Memory B cell (primary cell): Measurements from ENCODE around the gene PLSCR1.
A peak's percentile ranks its signal among the peaks of the same experiment; 100 is the strongest.

Experiments used
- ATAC-seq: fragments of 150-1000 bp; cut with Tn5 transposase; 2 replicates; pipeline ENCODE4 v1.10.0; 2021; ENCODE audit warnings: low read depth, mild to moderate bottlenecking, moderate library complexity
- DNase-seq, 2 donors: peaks; one replicate each; pipeline ENCODE4 v3.0.0; 2022; ENCODE audit warnings: low spot score in 2 of 2
- H3K27ac Mint-ChIP-seq: one replicate; pipeline ENCODE4 v1.8.0; 2022; ENCODE audit warnings: mild to moderate bottlenecking, moderate library complexity, mixed read lengths
- H3K27me3 Mint-ChIP-seq: one replicate; pipeline ENCODE4 v1.8.0; 2022; ENCODE audit warnings: mixed read lengths
- H3K36me3 Mint-ChIP-seq: one replicate; pipeline ENCODE4 v1.8.0; 2022; ENCODE audit warnings: mild to moderate bottlenecking, mixed read lengths
- H3K4me1 Mint-ChIP-seq: one replicate; pipeline ENCODE4 v1.8.0; 2022; ENCODE audit warnings: mixed read lengths
- H3K4me3 Mint-ChIP-seq: one replicate; pipeline ENCODE4 v1.8.0; 2022; ENCODE audit warnings: mild to moderate bottlenecking, moderate library complexity, mixed read lengths
- H3K9me3 Mint-ChIP-seq: one replicate; pipeline ENCODE4 v1.8.0; 2022; ENCODE audit warnings: mixed read lengths

Gene PLSCR1

DNA sequence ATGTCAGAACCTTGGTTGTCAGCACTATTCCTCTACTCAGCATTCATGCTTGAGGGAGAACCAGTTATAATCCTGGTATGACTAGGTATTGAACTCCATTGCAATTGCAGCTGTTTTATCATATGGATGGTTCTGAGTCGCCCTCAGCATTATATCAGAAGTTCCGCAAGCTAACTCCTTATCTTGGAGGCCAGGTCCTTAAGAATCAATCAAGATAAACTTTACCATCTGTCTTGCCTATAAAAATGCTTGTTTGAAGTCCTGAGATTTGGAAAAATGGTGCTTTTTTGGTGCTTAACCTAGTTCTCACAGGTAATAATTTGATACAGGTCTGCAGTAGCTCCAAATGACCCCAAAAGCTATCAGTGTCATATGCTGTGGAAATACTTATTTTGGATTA, 16.3 kb upstream of the PLSCR1 start:
- ATAC-seq: no peak
- H3K9me3 Mint-ChIP-seq: peaks cover 1% of the 10 kb centered on the region
- H3K4me1 Mint-ChIP-seq: no peaks in the 10 kb centered on the region
- no peaks in the 10 kb centered on the region for H3K36me3 Mint-ChIP-seq
- no peak for DNase-seq
- H3K27me3 Mint-ChIP-seq: peaks cover 1% of the 10 kb centered on the region
- H3K27ac Mint-ChIP-seq: no peak overlapping the region
- no peak overlapping the region for H3K4me3 Mint-ChIP-seq

DNA sequence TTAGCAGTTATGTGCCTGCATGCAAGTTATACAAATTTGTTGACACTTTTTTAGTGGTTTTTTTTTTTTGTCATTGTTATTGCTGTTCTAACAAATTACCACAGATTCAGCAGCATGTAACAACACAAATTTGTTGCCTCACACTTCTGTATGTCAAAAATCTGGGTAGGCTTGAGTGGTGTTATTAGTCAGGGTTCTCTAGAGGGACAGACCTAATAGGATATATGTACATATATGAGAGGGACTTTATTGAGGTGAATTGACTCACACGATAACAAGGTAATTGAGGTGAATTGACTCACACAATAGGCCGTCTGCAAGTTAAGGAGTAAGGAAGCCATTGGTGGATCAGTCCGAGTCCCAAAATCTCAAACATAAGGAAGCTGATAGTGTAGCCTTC, 15.0 kb upstream of the PLSCR1 start:
- peaks cover 1% of the 10 kb centered on the region for H3K9me3 Mint-ChIP-seq
- H3K27ac Mint-ChIP-seq: no peak overlapping the region
- no peaks in the 10 kb centered on the region for H3K36me3 Mint-ChIP-seq
- no peak for DNase-seq
- H3K4me3 Mint-ChIP-seq: no peak overlapping the region
- peaks cover 1% of the 10 kb centered on the region for H3K27me3 Mint-ChIP-seq
- no peaks in the 10 kb centered on the region for H3K4me1 Mint-ChIP-seq
- no peak for ATAC-seq

DNA sequence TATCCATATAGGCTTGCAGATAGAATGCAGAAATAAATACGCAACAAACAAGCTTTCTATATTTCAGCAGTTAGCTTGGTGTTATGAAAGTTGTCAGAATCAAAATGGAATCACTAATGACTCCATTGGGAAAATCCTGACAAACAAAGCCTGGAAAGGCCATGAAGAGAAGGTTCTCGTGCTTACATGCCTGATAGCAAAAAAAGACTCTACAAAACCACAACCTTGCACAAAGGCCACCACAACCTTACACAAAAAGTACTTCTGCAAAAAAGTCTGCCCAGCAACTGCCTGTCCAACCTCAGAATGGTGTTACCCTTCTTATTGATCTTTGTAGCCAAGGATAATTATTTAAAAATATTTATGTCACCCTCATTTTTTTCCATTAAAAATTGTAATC, 14.4 kb upstream of the PLSCR1 start:
- H3K4me3 Mint-ChIP-seq: no peak overlapping the region
- H3K4me1 Mint-ChIP-seq: no peaks in the 10 kb centered on the region
- H3K9me3 Mint-ChIP-seq: peaks cover 1% of the 10 kb centered on the region
- peaks cover 1% of the 10 kb centered on the region for H3K27me3 Mint-ChIP-seq
- no peaks in the 10 kb centered on the region for H3K36me3 Mint-ChIP-seq
- DNase-seq (no peak), ATAC-seq (no peak)
- no peak overlapping the region for H3K27ac Mint-ChIP-seq

DNA sequence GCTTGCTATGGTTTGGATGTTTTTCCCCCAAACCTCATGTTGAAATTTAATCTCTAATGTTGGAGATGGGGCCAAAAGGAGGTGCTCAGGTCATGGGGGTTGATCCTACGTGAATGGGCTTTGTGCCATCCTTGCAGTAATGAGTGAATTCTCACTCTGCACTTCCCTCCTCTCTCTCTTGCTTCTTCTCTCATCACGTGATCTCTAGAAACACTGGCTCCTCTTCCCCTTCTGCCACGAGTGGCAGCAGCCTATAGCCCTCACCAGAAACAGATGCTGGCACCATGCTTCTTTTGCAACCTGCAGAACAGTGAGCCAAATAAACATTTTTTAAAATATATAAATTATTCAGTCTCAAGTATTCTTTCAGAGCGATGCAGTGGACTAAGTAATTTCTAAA, 13.3 kb upstream of the PLSCR1 start:
- no peaks in the 10 kb centered on the region for H3K27me3 Mint-ChIP-seq
- H3K27ac Mint-ChIP-seq: no peak overlapping the region
- no peak for ATAC-seq
- DNase-seq: no peak
- H3K4me1 Mint-ChIP-seq: no peaks in the 10 kb centered on the region
- no peaks in the 10 kb centered on the region for H3K36me3 Mint-ChIP-seq
- H3K9me3 Mint-ChIP-seq: no peaks in the 10 kb centered on the region
- H3K4me3 Mint-ChIP-seq: no peak overlapping the region

DNA sequence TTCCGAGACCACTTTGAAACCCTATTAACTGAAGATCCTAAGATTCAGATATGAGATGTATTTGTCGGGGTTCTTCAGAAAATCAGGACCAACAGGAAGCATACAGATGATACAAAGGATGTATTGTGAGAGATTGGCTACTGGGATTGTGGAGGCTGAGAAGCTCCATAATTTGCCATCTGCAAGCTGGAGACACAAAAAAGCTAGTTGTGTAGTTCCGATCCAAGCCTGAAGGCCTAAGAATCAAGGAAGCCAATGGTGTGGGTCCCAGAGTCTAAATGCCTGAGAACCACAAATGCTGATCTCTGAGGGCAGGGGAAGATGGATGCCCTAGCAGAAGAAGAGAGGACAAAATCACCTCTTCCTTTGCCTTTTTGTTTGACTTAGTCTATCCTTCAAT, 10.9 kb upstream of the PLSCR1 start:
- Mint-ChIP-seq H3K4me3 (no peak overlapping the region), H3K27ac (no peak overlapping the region), H3K36me3 (no peaks in the 10 kb centered on the region), H3K4me1 (peaks cover under 1% of the 10 kb centered on the region), H3K9me3 (no peaks in the 10 kb centered on the region), H3K27me3 (no peaks in the 10 kb centered on the region)
- no peak for ATAC-seq
- no peak for DNase-seq

DNA sequence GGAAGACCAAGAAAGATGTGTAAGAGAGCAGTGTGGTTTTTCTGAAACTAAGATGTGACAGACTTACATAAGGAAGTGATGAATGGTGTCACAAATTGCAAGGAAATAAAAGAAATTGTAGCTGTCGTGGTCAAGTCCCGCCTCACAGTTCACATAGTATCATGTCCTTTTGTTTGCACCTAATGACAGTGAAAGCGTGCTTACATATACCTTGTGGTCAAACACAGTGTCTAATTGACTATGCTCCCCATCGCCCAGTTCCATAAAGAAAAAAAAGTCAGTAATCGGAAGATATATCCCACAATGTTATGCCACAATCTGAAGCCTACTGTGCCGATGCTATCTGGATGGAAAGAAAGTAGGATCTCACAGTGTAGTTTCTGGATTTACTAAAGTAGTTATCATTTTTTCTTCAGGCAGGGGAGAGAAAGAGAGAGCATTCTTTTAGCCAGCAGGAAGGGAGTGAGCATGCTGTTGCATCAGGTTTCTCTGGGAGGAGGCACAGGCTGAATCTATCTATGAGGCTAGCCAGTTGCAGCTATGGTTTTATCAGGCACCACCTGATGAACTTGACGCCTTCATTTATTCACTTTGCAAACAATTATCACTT, 9.8 kb upstream of the PLSCR1 start:
- Mint-ChIP-seq H3K36me3 (no peaks in the 10 kb centered on the region), H3K9me3 (no peaks in the 10 kb centered on the region), H3K27me3 (no peaks in the 10 kb centered on the region), H3K4me1 (peaks cover 5% of the 10 kb centered on the region), H3K4me3 (no peak overlapping the region), H3K27ac (no peak overlapping the region)
- no peak for ATAC-seq
- no peak for DNase-seq

DNA sequence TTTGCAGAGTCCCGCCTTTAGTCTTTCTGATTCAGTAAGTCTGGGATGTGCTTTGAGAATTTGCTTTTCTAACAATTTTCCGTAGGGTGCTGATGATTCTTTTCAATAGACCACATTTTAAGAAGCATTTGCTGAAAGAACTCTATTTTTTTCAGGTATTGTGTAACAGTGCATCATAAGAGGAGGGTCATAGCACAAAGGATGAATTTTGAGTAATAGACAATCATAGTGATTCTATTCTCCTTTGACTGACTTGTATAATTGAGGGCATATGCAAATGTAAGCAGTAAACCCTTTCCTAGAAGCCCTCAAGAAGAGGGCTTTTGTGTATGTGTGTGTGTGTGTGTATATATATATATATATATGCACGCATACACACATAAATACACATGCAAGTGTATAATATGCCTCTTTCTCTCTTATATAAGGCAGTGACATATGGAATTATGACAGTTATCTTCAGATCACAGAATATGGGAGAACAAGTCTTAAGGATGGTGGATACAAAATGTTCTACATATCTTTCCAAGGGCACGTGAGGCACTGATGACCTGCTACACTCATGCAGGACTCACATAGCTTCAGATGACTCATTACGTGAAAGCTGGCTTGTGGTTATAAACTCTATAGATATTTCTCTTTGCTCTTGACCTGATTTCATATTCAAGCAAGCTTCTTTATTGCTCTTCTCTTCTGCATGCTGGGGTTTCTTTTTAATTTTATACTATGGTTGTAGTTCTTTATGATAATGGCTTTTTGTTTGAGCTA, 6.5 kb upstream of the PLSCR1 start:
- Mint-ChIP-seq H3K4me3 (no peak overlapping the region), H3K27me3 (no peaks in the 10 kb centered on the region), H3K36me3 (no peaks in the 10 kb centered on the region), H3K4me1 (peaks cover 7% of the 10 kb centered on the region), H3K9me3 (no peaks in the 10 kb centered on the region), H3K27ac (no peak overlapping the region)
- DNase-seq (no peak), ATAC-seq (no peak)

DNA sequence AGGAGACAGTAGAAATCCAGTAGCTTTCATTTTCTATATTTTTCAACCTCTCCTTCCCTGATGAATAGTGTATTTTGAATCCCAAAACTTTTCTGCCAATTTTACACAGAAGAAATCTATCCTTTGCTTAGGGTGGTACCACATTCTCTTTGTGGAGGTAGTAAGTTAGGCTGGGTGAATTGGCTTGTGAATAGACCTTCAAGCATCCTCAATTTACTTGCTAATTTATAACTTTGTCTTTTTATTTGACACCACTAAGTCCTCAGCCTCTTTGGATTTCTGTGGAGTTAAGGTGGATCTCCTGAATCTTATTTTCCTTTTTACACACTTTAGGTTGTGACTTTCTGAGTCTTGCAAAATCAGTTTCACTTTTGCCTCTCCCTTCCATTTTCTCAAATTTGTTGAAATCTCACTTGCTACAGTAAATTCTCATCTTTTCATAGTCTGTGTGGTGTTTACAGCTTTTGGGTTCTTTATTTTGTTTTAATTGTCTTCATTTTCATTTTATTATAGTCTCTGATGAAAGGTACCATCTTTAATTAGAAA, 5.7 kb upstream of the PLSCR1 start:
- no peak overlapping the region for H3K27ac Mint-ChIP-seq
- H3K36me3 Mint-ChIP-seq: no peaks in the 10 kb centered on the region
- no peaks in the 10 kb centered on the region for H3K27me3 Mint-ChIP-seq
- DNase-seq: no peak
- H3K4me1 Mint-ChIP-seq: peaks cover 9% of the 10 kb centered on the region
- ATAC-seq: no peak
- no peaks in the 10 kb centered on the region for H3K9me3 Mint-ChIP-seq
- no peak overlapping the region for H3K4me3 Mint-ChIP-seq

DNA sequence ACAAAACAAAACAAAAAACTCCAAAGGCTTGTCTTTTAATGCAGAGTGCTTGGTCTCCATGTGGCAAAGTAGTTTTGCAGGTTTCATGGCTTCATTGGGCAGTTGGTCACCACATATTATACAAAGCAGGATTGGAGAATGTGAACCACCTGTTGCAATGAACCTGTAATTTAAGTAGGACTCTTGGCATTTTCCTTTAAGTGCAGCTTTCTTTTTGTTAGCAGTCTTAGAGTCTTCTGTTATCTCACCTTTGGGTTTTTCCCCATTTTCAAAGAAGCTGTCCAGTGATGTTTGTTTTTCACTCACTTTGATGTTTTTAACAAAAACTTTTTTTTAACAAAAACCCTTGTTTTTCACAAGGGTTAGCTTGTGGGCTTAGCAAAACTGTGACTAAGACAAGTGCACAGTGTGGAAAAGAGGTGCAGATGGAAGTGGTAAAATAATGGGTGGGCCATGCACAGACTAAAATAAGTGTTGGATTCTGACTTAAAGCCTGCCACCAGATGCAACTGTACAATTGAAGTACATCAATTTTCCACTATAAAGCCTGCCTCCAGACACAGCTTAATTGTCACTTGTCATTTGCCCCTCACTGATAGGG, 2.9 kb upstream of the PLSCR1 start:
- H3K36me3 Mint-ChIP-seq: no peaks in the 10 kb centered on the region
- ATAC-seq: no peak
- H3K27me3 Mint-ChIP-seq: no peaks in the 10 kb centered on the region
- H3K4me3 Mint-ChIP-seq: no peak overlapping the region
- H3K4me1 Mint-ChIP-seq: peaks cover 23% of the 10 kb centered on the region
- no peaks in the 10 kb centered on the region for H3K9me3 Mint-ChIP-seq
- peak overlapping the region; percentile 83 for H3K27ac Mint-ChIP-seq
- no peak for DNase-seq

DNA sequence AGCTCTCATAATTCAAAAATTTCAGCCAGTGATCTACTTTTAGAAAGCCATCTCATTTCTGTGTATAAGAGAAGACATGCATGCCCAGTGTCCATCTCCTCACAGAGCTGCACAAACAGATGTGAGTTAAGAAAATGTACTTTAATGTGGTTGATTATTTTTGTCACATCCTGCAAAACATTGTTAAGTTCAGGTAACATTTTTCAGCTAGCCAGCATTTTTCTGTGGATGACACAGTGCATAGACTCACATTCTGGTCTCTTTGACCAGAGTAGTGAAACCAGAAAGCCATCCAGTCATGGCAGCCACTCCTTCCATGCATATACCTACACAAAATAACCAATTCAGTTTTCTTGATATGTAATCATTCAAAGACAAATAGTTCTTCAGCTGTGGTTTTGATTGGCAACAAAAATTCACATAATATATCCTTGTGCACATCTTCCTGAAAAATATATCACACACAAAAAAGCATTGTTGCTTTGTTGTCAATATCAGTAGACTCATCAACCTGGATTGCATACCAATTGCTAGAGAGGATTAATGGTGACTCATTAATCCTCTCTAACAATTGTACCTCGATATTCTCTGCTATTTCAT, 2.1 kb upstream of the PLSCR1 start:
- Mint-ChIP-seq H3K36me3 (no peaks in the 10 kb centered on the region), H3K27me3 (no peaks in the 10 kb centered on the region), H3K27ac (peak overlapping the region; percentile 83), H3K9me3 (no peaks in the 10 kb centered on the region), H3K4me1 (peaks cover 28% of the 10 kb centered on the region), H3K4me3 (peak overlapping the region; percentile 14)
- DNase-seq (no peak), ATAC-seq (no peak)

DNA sequence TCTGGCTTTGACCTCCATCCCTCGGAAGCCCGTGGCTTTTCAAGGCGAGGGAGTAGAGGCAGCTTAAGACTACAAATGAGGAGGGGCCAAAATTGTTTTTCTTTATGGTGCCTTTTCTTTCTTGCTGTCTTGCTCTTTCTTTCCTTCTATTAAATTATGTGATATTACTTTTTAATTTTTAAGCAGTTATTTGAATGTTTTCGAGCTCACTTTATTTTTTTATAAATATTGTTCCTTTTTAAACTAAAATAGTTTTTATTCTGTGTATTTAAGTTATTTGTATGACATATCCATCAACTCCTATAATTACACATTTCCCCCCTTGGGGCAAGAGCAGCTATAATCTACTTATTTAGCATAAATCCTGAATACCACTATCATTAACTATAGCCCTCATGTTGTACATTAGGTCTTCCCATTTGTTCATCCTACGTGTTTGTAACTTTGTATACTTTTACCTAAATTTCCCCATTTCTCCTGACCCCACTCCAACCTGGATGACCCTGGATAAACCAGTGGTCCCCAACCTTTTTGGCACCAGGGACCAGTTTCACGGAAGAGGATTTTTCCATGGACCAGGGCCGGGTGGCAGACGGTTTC, 622 bp upstream of the PLSCR1 start:
- ATAC-seq (peak; percentile 6), DNase-seq (no peak)
- Mint-ChIP-seq H3K4me3 (peak overlapping the region; percentile 93), H3K27ac (peak overlapping the region; percentile 94), H3K9me3 (no peaks in the 10 kb centered on the region), H3K4me1 (peaks cover 33% of the 10 kb centered on the region), H3K27me3 (no peaks in the 10 kb centered on the region), H3K36me3 (no peaks in the 10 kb centered on the region)

DNA sequence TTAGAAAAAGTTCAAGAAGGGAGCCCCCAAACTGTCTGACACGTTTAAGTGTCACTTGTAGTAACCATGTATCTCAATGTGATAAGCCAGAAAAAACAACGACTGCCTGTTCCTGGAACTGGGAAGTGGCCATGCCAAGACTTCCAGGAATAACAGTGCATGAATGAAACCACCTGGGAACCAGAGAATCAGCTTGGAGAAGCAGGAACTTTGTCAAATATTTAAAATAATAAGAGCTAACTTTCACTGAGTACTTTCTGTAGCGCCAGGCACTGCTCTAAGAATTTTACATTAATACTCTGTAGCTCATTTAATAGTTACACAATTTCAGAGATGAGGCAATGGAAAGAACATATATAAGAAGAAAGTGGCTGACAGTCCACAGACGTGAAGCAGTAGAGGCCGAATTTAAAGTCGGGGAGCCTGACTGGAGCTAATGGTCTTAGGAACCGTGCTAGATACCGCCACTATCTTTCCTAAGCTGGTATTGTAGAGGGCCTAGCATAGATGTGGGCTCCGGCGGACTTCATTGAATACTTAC, 876 bp downstream of the PLSCR1 start:
- peaks cover 35% of the 10 kb centered on the region for H3K4me1 Mint-ChIP-seq
- ATAC-seq (peak; percentile 6), DNase-seq (no peak)
- peak overlapping the region; percentile 93 for H3K4me3 Mint-ChIP-seq
- no peaks in the 10 kb centered on the region for H3K27me3 Mint-ChIP-seq
- H3K36me3 Mint-ChIP-seq: no peaks in the 10 kb centered on the region
- no peaks in the 10 kb centered on the region for H3K9me3 Mint-ChIP-seq
- H3K27ac Mint-ChIP-seq: peak overlapping the region; percentile 94

DNA sequence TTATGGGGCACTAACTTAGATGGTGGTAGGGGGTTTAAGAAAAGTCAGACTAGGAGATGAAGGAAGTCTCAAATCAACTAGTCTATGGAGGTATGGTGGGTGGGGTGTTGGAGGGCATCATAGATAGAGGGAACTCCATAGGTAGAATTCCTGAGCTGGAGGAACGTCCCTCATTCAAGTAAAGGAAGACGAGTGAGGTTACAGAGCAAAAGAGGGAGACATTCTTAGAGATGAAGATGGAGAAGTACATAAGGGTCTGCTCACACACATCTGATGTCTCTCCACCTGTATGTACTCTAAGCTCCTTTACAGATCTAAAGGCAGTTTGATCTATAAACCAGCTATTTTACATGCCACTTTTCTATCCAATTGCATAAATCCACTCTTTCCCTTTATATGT, 1.4 kb downstream of the PLSCR1 start:
- Mint-ChIP-seq H3K36me3 (no peaks in the 10 kb centered on the region), H3K4me3 (peak overlapping the region; percentile 93), H3K9me3 (no peaks in the 10 kb centered on the region), H3K27me3 (no peaks in the 10 kb centered on the region), H3K4me1 (peaks cover 35% of the 10 kb centered on the region), H3K27ac (peak overlapping the region; percentile 94)
- ATAC-seq: no peak
- no peak for DNase-seq

DNA sequence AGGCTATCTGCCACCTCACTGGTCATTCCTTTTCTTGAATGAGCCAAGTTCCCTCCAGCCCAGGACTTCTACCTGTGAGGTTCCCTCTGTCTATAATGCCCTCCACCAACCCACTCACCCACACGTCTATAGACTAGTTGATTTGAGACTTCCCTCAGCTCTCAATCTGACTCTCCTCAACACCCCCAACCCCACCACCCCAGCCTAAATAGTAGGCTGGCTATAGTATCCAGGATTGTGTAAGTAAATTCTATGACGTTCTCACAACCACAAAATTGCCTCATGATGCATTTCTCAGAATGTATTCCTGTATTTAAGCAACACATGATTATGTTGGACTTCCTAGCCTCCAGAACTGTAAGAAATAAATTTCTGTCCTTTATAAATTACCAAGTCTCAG, 2.2 kb downstream of the PLSCR1 start:
- H3K36me3 Mint-ChIP-seq: peaks cover 5% of the 10 kb centered on the region
- ATAC-seq: no peak

More for the DNA sequence above, 2.2 kb downstream of the PLSCR1 start:
- Mint-ChIP-seq H3K9me3 (no peaks in the 10 kb centered on the region), H3K4me1 (peaks cover 39% of the 10 kb centered on the region), H3K4me3 (peak overlapping the region; percentile 46), H3K27me3 (no peaks in the 10 kb centered on the region), H3K27ac (no peak overlapping the region)
- DNase-seq: no peak
